Amygdala (tissue), 56 donors: ENCODE data around the gene SLC46A3.
"Not testable (repeated sequence)": the region's sequence is repeated elsewhere in the genome, so short reads cannot be mapped to it uniquely, and the experiment has no call there.

Experiments used
- DNase-seq, 56 donors: peaks; one replicate each; lab custom pipeline; 2025; lab: John Stamatoyannopoulos, UW

The SLC46A3 gene, protein sequence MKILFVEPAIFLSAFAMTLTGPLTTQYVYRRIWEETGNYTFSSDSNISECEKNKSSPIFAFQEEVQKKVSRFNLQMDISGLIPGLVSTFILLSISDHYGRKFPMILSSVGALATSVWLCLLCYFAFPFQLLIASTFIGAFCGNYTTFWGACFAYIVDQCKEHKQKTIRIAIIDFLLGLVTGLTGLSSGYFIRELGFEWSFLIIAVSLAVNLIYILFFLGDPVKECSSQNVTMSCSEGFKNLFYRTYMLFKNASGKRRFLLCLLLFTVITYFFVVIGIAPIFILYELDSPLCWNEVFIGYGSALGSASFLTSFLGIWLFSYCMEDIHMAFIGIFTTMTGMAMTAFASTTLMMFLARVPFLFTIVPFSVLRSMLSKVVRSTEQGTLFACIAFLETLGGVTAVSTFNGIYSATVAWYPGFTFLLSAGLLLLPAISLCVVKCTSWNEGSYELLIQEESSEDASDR

DNA sequence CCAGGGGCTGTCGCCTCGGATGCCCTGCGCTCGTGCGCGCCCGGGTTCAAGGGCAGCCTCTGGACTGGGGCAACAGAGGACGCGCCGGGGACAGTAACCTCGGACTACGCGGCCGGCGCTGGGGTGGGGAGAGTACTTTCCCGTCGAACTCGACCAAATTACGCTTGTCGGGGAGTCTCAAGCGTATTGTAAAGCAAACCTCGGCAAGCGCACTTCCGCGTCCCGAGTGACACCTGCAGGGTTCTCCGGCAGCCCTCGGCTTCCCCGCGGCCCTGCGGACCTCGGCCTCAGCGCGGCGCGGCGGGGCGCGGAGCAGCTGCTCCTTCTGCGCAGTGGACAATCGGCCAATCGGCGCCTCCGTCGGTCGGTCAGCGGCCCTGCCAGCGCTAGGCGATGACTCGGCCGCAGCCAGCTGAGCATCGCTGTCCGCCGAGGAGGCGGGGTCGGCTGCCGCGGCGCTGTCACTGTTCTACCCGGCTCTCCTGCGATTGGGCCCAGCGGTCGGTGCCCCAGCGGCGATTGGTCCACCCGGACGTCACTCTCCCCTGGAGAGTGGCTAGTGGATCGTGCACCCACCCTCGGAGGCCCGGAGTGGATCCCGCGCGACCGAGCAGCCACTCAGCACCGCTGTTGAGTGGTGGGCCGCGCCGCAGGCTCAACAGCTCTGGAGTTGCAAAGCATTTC lies at the start of gene SLC46A3:
Gene SLC46A3 (minus strand): TSS at position 428 of the 684 bp plus-strand sequence. CDS start 972 bp downstream, outside the sequence.
- peak; percentile 84 to 99 (median 97) for DNase-seq

DNA sequence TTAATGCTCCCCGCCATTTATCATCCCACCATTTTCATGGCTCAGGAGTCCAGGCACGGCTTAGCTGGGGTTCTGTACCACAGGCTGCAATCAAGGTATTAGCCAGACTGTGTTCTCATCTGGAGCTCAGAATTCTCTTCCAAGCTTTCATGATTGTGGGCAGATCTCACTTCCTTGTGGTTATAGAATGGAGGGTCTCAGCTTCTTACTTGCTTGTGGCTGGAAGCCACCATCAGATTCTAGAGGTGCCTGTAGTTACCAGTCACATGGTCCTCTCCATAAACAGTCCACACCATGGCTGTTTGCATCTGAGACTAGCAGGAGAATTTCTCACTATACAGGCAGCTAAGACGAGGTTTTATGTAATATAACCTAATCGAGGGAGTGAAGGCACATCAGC lies 45.1 kb upstream of the SLC46A3 start:
- no peak for DNase-seq

DNA sequence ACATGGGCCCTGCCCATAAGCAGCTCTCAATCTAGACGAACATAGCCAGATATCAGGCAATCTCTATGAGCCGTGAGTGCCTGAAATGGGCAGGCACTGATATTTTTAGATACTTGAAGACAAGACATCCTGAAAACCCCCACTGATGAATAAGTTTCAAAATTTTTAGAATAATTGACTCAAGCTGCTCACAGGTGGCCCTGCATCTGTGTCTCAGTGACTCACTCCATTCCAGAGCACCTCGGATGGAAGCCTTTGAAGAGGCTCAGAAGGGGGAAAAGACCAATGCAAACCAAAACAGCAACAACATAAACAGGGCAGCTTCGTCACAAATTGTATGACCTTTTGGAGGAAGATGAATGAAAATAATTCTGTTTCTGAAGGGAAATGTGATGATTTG lies 42.8 kb upstream of the SLC46A3 start:
- DNase-seq = no peak

DNA sequence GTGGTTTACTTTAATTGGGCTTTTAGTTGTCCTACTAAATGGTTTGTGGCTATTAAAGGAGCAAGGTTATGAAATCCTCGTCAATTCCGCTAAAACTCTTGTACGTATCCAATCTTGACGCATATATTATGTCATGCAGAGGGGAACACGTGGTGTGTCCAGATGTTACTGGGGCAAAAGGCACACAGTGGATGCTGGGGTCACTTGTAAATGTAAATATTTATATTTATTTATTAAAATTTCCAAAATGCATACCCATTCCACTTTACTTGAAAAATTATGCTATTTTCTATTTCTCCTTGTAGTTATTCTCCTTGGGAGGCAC lies 36.7 kb upstream of the SLC46A3 start:
- DNase-seq = no peak

DNA sequence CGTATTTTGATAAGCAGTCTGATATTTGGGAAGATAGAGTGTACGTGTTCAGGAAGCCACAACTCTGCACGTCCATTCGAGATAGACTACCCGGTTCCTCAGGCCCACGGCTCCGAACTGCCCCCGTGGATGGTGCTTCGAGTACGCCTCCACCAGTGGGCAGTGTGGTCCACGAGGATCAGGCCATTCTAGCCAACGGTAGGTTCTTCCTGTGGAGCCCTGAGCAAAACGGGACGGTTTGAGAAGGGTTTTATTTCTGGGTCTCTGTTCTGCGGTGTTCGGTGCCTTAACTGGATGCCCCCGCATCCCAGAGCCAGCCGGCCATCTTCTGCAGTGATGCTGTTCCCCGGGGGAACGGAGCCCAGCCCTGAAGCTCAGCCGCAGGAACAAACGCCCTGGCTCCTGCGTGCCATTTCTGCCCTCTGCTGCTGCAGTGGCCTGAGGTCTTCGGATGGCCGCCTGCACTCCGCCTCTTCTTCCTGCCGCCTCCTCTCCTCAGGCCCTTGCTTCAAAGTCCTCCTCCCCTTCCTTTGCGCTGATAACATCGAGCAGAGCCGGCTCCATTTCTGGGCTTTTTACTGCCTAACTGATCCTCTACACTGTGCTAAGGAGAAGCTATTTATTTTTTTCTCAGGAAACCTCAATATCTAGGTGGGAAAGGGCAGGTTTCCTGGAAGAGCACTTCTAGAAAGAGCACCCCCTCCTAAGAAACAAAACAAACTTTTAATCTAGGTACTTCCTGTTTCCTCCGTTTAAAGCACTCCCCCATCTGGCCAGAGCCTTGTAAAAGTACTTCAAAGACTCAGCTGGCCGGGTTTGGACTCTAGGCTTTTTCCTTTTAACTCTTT lies 36.2 kb upstream of the SLC46A3 start:
- no peak for DNase-seq

DNA sequence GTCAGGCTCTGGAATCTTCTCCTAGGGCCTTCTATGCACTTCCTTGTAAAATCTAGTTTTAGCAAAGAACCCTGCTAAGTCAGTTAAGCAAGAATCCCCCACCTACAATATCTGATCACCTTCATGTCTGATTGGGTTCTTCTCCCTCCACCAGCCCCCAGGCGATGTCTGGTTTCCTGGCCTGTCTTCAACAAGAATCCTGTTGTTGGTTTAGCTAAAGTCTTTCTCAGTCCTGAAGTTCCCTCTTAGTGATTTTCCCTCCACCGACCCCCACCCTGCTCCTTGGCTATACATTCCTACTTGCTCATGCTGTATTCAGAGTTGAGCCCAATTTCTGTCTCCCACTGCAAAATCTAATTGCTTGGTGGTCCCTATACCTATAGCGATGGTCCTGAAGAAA lies 35.2 kb upstream of the SLC46A3 start:
- DNase-seq = no peak

DNA sequence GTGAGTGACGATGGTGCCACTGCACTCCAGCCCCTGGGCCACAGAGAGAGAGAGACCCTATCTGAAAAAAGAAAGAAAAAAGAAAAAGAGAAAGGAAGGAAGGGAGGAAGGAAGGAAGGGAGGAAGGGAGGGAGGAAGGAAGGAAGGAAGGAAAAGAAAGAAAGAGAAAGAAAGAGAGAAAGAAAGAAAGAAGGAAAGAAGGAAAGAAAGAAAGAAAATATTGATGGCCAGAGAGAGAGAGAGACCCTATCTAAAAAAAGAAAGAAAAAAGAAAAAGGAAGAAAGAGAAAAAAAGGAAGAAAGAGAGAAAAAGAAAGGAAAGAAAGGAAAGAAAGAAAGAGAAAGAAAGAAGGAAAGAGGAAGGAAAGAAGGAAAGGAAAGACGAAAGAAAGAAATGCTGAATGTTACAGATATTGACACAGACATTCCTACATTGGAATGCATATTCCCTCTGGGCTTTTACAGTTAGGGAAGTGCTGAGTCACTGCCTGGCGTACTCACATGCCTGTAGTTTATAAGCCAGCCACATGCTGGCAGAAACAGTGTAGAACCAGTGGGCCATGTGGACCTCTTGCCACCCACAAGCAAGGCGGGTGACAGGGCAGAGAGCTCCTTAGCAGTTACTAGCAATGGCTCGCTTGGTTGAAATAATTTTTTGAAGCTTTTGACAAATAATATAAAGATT lies 34.6 kb upstream of the SLC46A3 start:
- DNase-seq = no peak

DNA sequence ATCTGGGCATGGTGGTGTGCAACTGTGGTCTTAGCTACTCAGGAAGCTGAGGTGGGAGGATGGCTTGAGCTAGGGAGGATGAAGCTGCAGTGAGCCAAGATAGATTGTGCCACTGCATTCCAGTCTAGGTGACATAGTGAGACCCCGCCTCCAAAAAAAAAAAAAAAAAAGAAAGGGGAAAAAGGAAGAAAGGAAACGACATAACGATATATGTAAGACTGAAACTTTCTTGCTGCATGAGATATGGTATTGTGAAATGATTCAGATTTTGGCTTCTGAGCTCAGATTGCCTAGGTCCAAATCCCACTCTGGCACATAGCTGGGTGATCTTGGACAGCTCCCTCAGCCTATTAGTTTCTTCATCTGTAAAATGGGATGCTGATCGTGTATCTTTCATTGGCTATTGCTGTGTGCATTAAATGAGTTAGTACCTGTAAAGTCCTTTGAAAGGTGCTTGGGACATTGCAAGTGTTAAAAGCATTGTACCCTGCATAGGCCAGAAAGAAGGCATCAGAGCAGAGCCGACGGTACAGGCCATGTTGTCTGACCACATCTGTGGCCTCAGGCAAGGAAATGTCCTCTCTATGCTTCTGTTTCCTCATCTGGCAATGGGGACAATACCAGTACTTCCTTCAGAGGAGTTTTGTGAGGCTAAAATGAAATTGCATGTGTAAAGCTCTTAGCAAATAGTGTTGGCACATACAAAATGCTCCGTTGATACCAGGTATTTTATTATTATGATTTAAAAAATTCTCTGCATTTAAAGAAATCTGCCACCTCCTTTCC lies 32.6 kb upstream of the SLC46A3 start:
- DNase-seq = no peak

DNA sequence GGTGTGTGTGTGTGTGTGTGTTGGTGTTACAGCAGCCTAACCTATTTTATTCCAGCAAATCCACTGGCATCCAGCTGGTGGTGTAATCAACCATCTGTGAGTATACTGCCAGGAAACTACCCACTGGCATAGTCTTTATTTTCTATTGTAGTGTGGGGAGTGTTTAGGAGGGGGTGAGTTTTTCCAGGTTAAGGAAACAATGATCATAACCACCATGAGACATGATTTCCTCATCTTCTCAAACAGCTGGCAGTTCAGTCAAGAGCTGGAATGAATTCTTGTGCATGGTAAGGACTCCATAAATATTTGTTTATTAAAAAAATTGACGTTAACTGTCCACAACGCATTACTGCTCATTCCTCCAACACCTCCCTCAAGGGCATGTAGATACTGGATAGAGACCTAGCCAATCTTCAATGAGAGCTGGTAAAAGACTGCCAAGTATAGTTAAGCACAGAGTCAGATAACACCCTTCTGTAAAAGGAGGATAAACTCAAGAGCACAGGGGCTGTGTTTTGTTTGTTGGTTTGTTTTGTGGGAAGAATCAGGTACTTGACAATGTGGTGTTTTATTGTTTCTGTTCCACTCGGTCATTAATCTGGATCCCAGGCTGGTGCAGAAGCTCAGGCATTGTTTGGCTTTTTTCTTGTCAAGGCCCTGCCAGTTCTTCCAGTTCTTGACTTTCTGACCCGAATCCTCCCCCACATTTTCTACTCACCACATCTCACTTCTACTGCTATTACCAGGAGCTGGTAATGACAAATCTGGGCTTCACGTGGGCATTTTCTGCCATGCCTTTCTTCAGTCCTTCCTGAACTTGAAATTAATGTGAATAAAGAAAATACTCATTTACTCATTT lies 31.6 kb upstream of the SLC46A3 start:
- DNase-seq = no peak

DNA sequence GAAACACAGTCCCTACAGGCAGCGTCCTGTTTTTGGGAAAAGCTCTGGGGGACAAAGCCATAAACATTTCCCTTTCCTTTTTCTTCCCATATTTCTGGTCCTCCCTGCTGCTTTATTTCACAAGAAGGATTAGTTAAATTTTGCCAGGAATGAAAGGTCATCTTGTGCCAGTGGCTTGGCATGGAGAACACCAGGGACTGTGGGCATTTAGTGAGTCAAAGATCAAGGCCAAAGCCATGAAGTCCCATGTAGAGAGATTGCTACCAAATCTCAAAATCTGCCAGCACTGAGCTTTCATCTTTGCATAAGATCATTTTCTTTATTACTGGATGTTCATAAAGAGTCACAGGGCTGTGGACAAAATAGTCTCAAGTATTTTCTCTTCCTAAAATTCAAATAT lies 29.1 kb upstream of the SLC46A3 start:
- DNase-seq = no peak

DNA sequence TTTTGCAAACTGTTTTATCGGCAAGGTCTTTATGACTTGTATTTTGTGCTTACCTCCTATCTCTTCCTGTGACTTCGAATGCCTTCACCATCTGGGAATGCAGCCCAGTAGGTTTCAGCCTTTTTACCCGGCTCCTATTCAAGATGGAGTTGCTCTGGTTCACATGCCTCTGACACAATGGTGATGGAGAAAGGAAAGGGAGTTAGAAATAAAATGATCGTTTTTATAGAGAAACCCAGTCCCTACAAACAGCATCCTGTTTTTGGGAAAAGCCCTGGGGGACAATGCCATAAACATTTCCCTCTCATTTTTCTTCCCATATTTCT lies 27.5 kb upstream of the SLC46A3 start:
- no peak for DNase-seq

DNA sequence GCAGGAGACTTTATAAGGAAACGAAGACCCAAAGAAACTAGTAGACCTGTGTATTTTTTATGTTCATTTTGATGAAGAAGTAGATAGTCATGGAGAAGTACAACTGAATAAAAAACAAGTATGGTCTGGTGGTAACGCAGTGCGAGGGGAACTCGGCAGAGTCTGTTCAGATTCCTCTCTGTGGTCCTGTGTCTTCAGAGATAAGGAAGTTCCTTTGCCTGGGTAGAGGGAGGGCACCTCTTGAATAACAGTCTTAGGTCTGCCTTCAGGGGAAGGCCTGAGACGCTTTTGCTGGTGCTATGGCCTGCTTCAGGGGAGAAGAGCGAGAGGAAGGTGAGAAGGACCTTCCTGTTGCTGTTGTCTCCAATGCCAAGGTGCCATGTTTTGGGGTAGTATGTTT lies 25.9 kb upstream of the SLC46A3 start:
- peak in 1 of 56 donors; percentile 9 for DNase-seq

DNA sequence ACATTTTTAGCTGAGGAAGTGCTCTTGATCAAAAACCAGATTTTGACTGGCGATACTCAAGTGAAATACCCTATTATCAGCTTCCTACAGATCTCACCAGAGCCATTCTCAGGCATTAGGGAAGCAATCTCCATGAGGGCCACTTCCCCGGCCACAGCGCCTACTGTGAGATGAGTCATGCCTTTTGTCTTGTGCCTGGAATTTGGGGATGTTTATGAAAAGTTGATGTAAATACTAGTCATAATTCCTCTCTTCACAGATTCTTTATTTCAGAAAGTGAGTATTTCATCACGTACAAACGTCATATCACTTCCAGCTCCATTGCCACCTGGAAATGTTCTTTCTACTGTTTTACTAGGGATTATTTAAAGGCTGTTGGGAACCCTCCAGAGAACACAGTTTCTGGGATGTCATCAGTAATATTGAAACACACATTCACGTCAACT lies 25.3 kb upstream of the SLC46A3 start:
- no peak for DNase-seq

DNA sequence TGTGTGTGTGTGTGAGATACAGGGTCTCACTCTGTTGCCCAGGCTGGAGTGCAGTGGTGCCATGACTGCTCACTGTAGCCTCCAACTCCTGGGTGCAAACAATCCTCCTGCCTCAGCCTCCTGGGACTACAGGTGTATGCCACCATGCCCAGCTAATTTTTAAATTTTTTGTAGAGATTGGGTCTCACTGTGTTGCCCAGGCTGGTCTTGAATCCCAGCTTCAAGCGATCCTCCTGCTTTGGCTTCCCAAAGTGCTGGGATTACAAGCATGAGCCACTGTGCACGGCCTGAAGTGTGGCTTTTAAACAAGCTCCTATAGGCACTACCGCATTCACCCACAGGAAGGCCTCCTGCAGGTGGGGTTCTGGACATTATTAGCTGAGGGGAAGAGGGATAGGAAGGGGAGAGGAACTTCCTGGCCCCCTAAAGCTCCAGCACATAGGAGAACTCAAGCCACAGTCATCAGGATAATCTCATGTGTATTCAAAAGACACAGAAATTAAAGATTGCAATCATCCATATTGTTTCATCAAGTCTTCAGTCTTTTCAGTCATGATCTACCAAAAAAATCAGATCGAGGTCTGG lies 24.8 kb upstream of the SLC46A3 start:
- no peak for DNase-seq

DNA sequence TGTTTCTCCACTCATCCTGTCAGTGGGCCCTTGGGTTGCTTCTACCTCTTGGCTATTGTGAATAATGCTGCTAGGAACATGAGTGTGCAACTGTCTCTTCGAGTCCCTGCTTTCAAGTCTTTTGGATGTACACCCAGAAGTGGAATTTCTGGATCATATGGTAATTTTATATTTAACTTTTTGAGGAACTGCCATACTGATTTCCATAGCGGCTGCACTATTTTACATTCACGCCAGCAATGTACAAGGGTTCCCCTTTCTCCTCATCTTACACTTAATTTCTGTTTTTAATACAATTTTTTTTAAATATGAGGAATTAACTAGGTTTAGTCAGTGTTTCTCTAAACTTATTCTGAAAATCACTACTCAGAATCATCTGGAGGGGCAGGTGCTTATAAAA lies 24.2 kb upstream of the SLC46A3 start:
- no peak for DNase-seq

DNA sequence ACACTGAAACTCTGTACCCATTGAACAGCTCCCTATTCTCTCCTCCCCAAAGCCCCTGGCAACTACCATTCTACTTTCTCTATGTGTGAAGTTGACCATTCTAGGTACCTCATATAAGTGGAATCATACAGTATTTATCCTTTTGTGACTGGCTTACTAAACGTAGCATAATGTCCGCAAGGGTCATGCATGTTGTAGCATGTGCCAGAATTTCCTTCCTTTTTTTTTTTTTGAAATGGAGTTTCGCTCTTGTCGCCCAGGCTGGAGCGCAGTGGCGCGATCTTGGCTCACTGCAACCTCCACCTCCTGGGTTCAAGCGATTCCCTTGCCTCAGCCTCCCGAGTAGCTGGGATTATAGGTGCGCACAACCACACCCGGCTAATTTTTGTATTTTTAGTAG lies 23.7 kb upstream of the SLC46A3 start:
- DNase-seq = not testable (repeated sequence)

DNA sequence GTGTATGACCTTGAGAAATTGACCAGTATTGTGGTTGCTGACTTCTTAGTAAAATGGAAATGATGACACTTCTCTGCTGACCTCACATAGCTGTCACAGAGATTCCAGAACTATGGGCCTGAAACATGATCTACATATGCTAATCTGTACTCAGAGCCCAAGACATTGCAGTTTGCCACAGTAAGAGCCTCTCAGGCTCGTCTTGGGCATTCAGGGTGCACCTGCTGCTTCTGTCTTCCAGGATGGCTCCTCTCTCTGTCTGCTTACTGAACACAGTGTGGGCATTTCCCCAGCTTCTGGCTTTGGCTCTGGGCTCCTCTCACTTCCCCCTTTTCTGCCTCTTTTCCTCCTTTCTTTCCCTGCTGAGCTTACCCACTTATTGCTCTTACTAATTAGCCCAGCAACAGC lies 22.3 kb upstream of the SLC46A3 start:
- peak in 1 of 56 donors; percentile 12 for DNase-seq

DNA sequence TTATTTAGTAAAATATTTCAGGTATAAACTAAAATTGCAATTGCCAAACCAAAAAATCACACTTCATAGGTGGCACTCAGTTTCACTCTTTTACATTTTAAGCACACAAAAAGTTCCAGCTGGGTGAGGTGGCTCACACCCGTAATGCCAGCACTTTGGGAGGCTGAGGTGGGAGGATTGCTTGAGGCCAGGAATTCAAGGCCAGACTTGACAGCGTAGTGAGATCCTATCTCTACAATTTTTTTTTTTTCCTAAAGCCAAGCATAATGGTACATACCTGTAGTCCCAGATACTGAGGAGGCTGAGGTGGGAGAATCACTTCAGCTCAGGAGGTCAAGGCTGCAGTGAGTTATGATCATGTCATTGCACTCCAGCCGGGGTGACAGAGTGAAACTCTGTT lies 20.6 kb upstream of the SLC46A3 start:
- DNase-seq = no peak
